GM18498 (cell line): ENCODE data around the gene CMTM6.
"Not testable (repeated sequence)": the region's sequence is repeated elsewhere in the genome, so short reads cannot be mapped to it uniquely, and the experiment has no call there.

Experiments used
- ATAC-seq: cut with Tn5 transposase; IDR thresholded peaks from one replicate; pipeline ENCODE4 v1.9.1; 2021; ENCODE audit warnings: mild to moderate bottlenecking, moderate library complexity; ENCODE audit not compliant: unreplicated experiment

CMTM6 gene

DNA sequence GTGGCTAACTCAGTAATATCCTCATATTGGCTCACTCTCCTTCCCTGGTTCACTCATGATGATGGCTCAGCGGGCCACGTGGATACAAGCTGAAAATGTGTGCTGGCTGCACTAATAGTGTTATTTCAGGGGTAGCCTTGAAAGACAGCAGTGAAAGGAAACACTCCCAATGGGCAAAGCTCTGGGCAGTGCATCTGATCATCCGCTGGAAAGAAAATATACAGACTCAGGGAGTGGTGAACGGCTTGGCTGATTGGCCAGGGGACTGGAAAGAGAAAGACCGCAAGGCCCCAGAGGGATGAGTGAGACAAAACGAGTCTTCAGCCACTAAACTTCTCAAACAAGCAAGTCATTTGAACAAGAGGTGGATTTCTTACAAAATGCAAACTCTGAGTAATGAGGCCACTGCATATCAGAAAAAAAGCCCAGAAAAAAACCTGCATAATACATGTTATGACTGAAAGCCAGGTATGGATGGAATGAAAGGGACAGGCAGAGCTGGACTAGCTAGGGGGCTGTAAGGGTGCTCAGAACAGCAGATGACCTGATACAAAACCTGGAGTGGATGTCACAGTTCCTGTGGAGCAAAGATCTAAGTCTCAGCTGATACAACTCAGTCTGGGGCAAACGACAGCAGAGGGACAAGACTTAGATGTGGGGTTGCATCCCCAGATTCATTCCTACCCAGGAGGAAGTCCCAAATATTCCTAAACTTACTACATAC, 33.3 kb downstream of the CMTM6 start:
- no peak for ATAC-seq

DNA sequence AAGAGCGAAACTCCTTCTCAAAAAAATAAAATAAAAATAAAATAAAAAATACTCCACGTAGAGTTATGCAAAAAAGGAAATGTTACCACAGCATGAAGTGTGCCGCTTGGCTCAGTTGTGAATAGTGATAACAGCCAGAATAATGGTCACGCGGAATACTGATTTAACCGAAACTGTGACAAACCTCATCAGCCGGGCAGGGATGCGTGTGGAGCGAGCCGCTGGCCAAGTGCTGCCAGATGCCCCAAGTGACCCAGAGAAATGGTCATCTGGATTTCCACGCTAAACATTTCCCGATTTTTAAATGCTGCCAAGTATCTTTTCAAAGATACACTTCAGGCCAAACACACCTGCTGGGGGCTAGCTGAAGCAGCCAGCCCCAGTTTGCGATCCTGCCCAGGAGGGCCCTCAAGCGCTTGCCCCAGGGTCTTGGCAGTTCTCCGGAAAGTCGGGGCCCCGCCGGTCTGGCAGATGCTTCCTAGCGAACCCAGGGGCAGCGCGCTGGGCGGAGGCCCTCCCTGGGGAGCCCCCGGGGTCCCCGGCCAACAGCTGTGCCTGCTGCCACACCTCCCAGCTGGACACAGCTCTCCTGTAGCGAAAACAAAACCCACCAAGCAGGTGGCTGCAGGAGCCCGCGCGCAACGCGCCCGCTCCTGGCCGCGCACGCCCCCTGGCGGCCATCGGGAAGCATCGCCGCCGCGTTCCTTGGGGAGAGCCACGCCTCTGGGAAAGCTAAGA, 35.1 kb downstream of the CMTM6 start:
- ATAC-seq, result peak; percentile 88

DNA sequence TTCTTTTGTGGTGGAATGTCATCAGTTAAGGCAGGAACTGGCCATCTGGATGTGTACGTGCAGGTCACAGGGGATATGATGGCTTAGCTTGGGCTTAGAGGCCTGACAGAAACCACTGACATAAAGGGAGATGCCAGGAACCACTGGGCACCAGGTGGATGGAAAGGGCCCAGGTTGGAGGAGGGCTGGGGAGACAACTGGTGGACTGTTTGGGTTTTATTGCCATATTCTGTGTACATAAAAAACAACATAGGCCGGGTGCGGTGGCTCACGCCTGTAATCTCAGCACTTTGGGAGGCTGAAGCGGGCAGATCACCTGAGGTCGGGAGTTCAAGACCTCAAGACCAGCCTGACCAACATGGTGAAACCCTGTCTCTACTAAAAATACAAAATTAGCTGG, 35.8 kb downstream of the CMTM6 start:
- ATAC-seq, result not testable (repeated sequence)

DNA sequence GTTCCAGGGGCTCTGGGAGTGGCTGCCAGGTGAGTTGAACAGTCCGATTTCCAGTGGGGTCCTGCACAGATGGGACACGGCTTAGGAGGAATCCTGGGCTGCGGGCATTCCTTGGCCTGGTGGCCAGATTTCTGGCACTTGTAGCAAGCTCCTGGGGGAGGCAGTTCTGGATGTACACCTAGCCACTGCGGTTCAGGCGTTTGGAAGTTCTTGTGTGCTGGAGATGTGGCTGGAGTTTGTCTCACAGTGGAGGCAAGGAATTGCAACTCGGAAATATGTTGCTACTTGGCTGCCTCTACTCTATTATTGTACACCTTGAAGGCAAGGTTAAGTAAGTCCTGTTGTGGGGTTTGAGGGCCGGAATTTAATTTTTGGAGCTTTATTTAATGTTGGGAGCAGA, 37.9 kb downstream of the CMTM6 start:
- ATAC-seq, result not testable (repeated sequence)

DNA sequence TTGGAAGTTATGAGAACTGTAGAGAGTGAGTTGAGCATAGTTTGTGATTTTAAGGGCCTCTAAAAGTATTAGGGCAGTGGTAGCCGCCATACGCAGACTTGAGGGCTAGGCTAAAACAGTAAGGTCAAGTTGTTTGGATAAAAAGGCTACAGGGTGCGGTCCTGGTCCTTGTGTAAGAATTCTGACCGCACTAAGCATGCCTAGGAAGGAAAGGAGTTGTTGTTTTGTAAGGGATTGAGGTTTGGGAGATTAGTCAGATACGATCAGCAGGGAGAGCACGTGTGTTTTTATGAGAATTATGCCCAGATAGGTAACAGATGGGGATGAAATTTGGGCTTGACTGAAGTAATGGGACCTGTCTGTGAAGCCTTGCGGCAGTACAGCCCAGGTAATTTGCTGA, 39.2 kb downstream of the CMTM6 start:
- not testable (repeated sequence) for ATAC-seq

DNA sequence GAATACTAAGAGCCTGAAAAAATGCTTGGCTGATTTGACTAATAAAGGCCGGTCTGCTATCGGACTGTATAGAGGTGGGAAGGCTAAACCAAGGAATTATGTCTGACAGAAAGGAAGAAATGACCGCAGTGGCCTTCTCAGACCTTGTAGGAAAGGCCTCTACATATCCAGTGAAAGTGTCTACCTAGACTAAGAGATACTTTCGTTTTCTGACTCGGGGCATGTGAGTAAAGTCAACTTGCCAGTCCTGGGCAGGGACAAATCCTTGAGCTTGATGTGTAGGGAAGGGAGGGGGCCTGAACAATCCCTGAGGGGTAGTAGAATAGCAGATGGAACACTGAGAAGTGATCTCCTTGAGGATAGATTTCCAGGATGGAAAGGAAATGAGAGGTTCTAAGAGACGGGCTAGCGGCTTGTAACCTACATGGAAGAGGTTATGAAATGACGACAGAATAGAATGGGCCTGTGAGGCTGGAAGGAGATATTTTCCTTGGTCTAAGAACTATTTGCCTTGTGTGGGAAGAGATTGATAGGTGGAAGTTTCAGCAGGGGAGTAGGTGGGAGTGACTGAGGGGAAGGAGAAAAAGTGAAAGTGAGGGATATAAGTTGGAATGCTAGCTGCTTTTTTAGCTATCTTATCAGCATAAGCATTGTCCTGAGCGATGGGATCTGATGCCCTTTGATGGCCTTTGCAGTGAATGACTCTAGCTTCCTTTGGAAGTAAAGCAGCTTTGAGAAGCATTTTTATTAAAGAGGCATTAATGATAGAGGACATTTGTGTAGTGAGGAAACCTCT, 40.3 kb downstream of the CMTM6 start:
- not testable (repeated sequence) for ATAC-seq

DNA sequence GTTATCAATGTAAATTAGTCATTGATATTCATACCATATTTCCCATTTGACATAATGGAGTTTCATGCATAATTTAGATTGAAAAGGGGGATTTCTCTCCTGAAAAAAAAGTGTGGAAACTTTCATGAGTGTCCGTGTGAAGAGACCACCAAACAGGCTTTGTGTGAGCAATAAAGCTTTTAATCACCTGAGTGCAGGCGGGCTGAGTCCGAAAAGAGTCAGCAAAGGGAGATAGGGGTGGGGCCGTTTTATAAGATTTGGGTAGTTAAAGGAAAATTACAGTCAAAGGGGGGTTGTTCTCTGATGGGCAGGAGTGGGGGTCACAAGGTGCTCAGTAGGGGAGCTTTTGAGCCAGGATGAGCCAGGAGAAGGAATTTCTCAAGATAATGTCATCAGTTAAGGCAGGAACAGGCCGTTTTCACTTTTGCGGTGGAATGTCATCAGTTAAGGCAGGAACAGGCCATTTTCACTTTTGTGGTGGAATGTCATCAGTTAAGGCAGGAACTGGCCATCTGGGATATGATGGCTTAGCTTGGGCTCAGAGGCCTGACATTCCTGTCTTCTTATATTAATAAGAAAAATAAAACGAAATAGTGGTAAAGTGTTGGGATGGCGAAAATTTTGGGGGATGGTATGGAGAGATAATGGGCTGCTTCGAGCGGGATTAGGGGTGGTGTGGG, 41.7 kb downstream of the CMTM6 start:
- not testable (repeated sequence) for ATAC-seq

DNA sequence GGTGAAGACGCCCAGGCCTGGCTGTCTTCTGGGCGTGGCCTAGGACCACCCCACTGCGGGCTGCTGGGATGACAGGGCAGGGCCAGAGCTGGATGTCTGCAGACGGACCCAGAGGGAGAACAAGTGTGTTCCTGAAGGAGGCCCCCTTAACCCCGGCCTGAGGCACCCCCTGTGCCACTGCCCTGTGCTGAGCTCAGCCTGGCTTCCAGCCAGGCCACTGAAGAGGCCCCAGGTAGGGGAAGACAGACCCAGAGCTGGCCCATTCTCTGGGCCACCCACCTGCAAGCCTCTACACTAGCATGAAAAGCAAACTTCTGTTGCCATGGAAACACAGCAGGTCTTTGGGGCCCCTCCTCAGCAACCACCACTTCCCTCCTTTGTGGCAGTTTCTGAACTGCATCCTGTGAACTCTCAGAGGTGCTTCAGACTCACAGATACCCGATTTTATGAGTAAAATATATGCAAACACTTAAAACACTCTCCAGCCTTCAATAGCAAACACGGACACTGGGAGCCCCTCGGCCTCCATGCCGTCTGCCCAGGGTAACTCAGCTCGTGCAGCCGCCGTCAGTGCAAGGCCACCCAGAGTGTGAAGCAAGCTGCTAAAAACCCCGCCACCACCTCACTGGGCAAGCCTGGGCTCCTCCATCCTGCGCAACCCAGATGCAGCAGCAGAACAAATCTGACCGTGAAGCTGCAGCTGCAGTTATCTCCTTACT, 42.5 kb downstream of the CMTM6 start:
- ATAC-seq, result peak; percentile 93

DNA sequence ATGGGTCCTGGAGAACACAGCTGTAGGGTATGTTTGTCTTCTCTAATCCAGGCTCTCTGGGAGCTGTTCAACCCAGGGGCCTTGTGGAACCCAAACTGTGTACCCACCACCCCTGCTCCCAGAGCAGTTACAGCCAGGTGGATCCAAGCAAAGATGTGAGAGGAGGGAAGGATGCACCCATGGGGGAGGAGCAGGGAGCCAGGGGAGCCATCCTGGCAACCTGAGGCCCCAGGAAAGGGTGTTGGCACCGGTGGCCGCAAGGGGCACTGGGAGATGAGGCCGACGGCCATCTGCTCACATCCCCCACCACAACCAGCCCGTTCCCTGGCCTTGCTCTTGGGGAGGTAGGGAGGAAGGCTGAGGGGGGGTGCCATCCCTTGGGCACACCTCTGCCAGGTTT, 43.2 kb downstream of the CMTM6 start:
- ATAC-seq, result no peak

DNA sequence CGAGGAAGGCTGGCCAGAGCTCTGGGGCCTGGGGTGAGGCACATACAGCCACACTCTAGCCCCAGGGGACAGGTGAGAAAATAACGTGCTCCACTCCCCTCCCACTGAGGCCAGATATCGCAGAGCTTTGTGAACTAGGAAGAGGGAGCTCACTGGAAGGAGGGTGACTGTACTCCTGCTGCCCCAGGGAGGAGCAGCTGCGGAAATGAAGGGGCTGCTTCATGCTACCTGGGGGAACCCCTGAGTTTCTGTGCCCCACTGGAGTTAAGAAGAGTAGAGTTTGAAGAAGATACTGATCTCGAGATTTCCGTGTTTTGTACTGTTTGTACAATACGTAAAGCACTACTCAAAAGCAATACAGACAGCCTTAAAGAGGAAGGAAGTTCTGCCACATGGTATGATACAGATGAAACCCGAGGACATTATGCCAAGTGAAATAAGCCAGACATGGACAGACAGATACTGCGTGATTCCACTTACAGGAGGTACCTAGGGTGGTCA, 44.6 kb downstream of the CMTM6 start:
- ATAC-seq, result peak; percentile 38

DNA sequence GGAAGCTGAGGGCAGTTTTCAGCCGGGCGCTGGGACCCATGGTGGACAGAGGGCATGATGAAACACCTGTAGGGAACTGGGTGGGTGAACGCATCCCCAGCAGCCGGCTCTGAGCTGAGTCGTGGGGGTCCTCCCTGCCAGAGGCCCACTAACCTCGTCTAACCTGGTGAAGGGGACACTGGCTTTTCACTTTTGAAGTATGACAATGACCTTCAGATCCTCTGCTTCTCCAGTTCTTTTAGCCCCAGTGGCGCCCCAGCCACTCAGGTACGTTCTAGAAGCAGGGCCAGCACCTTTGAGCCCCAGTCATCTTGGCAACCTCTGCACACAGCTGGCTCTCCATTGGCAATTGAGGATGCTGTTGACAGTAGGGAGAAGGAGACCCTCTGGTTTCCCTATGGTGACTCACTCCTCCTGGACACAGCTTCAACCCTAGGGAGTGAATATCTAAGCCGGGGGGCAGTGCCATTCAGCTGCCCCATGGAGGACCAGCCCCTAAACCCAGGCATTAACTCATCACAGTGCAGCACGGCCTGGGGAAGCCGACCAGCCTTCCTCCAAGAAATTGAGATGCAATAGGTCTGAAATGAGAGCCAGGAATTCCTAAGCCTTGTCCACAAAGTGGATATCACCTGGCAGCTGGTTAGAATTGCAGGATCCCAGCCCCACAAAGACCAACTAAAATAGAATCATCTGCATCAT, 46.1 kb downstream of the CMTM6 start:
- ATAC-seq, result no peak

DNA sequence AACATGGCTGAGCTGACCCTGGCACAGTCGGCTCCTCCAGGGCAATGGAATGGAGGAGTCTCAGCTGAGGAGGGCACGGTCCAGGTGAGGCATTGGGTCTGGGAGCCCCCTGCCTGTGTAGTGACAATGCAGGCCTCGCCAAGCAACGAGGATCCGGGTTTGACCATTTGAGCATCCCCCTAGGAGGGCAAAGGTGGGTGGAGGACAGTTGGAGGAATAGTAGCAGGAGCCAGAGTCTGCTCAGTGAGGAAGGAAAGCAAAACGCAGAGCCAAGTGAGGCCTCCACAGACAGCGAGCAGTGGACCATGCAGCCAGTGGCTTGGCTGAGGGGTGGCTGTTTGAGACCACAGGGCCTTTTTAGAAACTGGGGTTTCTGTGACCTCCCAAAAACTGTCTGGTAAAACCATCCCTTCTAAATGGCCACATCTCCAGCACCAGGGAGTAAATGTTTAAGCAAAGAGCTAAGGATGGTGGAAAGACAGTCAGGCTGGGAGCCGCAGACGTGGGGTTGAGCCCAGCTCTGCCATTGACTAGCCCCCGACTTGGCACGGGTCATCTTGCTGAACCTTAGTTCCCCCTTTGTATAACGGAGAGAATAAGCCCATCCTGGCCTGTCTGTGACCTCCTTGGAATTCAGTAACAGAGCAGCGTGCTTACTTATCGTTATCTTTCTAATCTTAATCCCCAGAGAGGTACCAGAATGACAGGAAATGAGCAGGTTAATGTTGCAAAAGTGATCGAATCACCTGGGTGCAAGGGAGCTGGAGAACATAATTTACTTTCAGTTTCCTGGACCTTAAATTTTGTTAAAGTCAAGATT, 46.8 kb downstream of the CMTM6 start:
- ATAC-seq, result no peak

DNA sequence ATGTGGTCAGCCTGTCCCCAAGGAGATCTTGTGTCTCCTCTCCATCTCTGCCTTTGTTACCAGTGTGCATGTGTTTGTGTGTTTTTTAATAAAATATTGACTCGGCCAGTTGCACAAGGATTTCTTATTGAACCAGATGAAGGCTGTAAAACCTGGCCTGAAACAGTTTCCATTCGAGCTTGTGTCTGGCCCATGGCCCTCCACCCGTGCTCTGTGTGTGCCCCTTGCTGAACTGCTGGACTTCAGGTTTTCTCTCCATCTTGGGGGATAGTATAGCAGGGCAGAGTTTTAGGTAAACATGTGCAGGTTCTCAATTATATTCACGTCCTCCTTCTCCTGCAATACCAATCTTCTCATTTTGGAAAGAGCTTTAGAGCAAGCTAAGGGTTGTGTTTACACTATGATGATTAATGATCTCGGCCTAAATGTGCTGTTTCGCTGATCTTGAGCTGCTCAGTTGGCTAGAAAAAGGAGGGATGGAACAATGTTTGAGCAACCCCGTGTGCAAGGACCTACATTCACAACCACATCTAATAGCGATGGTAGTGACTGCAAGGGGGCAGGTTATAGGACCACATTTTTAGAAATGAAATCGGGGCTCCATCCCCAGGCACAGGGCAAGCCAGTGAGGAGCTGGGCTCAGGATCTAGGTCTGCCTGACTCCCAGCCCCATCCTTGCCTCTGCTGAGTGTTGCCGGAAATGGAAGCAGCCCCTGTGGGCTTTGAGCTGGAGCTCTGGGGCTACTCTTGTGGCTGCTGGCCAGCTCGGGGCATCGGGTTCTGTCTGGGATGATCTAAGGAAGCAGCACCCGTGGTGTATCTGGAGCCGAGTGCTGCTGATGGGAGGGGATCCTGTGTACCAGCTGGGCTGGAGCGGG, 47.7 kb downstream of the CMTM6 start:
- no peak for ATAC-seq

DNA sequence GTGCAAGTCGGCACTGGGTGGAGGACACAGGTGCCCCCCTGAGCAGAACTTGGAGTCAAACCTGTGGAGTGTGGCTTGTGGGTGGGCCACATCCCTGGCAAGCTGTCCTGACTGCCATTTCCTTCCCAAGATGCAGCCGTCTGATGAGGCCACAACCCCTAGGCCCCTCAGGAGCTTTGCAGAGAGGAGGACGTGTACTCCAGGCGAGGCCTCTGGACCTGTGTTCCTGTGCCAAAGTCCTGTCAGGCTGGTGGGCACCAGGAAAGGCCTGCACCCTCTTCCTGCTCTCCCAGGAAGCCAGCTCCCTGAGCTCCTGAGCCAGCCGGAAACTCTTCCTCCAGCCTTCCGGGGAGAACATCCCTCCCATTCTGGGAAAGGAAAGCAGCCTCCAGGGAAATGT, 48.5 kb downstream of the CMTM6 start:
- no peak for ATAC-seq

DNA sequence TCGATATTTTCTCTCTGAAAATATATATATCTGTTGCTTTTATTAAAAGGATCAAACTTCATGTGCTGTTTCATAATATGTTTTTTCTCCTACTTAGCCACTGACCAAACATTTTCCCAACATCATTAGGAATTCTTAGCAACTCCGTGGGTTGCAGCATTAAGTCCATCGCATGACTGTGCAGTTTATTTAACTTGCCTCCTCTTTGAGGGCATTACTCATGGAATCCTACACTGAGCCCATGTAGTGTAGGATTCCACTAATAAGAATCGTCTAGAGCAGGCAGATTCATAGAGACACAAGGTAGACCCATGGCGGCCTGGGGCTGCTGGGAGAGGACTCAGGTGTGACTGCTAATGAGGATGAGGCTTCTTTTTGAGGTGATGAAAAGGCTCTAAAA, 49.3 kb downstream of the CMTM6 start:
- no peak for ATAC-seq

DNA sequence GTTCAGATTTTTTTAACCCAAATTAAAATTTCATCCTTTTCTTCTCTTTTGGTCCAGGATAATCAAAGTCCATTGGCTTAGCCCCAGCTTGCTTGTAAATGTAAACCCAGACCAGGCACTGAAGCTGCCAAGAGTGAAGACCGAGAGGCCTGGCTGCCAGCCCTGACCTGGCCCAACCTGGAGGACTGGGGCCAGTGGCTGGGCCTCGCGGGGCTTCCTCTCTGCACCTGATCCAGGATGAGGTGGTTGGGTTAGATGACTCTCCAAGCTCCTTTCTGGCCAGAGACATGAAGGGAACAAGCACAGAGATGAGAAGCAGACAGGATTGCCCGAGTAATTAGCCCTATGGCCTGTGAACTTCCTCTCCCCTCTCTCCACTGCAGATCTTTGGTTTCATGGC, 50.6 kb downstream of the CMTM6 start:
- ATAC-seq, result no peak

DNA sequence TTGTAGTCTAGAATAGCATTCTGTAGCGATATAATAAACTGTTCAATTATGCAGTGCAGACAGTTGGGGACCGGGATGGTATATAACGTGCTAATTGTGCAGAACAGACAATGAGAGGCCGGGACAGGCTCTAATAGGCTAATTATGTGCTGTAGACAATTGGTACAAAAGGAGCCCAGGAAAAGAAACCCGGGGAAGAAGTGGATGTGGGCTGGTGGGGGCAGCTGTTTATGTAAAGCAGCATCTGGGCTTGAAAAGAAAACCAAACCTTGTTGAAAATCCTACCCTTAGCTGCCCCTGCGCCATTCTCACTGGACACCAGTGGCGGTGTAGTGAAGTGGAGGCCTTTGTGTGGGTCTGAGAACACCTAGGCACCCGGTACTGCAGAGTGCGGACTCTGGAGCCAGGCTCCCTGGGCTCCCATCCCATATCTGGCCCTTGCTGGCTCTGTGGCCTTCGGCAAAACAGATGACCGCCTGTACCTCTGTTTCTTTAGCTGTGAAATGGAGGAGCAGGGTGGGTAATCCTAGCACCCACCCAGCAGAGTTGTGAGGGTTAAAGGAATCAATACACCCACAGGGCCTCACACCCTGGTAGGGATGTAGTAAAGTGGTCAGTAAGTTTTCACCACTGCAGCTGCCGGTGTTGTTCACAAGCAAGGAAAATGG, 51.5 kb downstream of the CMTM6 start:
- no peak for ATAC-seq
